Neural cell (in vitro differentiated cells): ENCODE data around the gene GATB. TPM values are rescaled to one million over a fixed set of nuclear protein-coding genes. Genes with fewer than 3 reads are reported as not detected.

Experiments used
- H2AFZ ChIP-seq: fragments of 200-600, 300-800 bp; sonication (generic), shearing (Covaris generic); 2 replicates; pipeline ENCODE4 v1.6.0; 2014; ENCODE audit warnings: low read depth, mild to moderate bottlenecking, antibody characterized with exemption, low read length, moderate library complexity
- H3F3A ChIP-seq: fragments of 200-600 bp; shearing (Covaris generic); 2 replicates; pipeline ENCODE4 v1.6.1; 2016; ENCODE audit warnings: mild to moderate bottlenecking, moderate library complexity, mixed read lengths, antibody characterized with exemption, low read length; ENCODE audit not compliant: insufficient read depth, poor library complexity, severe bottlenecking
- H3K27ac ChIP-seq: fragments of 200-600, 300-800 bp; sonication (generic), shearing (Covaris generic); 2 replicates; pipeline ENCODE4 v1.5.1; 2014; ENCODE audit warnings: mild to moderate bottlenecking, low read length, moderate library complexity
- H3K27me3 ChIP-seq: fragments of 300-800, 200-600 bp; sonication (generic), shearing (Covaris generic); 2 replicates; pipeline ENCODE4 v1.6.0; 2014; ENCODE audit warnings: mild to moderate bottlenecking, low read depth, low read length, moderate library complexity; ENCODE audit not compliant: insufficient read depth
- H3K36me3 ChIP-seq: fragments of 300-800, 200-600 bp; sonication (generic), shearing (Covaris generic); 2 replicates; pipeline ENCODE4 v1.5.1; 2014; ENCODE audit warnings: mild to moderate bottlenecking, antibody characterized with exemption, low read length, moderate library complexity; ENCODE audit not compliant: insufficient read depth
- H3K4me2 ChIP-seq: fragments of 300-800, 200-600 bp; sonication (generic), shearing (Covaris generic); 2 replicates; pipeline ENCODE4 v1.6.0; 2014; ENCODE audit warnings: mild to moderate bottlenecking, low read length
- H3K4me3 ChIP-seq: fragments of 300-800, 200-600 bp; sonication (generic), shearing (Covaris generic); 2 replicates; pipeline ENCODE4 v1.5.1; 2014; ENCODE audit warnings: mild to moderate bottlenecking, low read length, moderate library complexity
- H3K79me2 ChIP-seq: fragments of 200-600 bp; shearing (Covaris generic); replicated peaks from 2 replicates; pipeline ENCODE4 v1.6.0; 2014; ENCODE audit warnings: mild to moderate bottlenecking, low read length, moderate library complexity; ENCODE audit not compliant: insufficient read depth
- H3K9ac ChIP-seq: fragments of 300-800, 200-600 bp; sonication (generic), shearing (Covaris generic); 2 replicates; pipeline ENCODE4 v1.6.1; 2016; ENCODE audit warnings: mild to moderate bottlenecking, low read length, mixed read lengths
- H3K9me2 ChIP-seq: fragments of 200-600 bp; shearing (Covaris generic); 2 replicates; pipeline ENCODE4 v1.6.1; 2016; ENCODE audit warnings: mild to moderate bottlenecking, low read length, mixed read lengths; ENCODE audit not compliant: insufficient read depth
- H3K9me3 ChIP-seq: fragments of 200-600, 300-800 bp; sonication (generic), shearing (Covaris generic); 2 replicates; pipeline ENCODE4 v1.6.1; 2016; ENCODE audit warnings: mild to moderate bottlenecking, mixed run types, low read length, moderate library complexity, mixed read lengths
- H4K20me1 ChIP-seq: fragments of 200-600 bp; shearing (Covaris generic); 2 replicates; pipeline ENCODE4 v1.6.1; 2016; ENCODE audit warnings: mild to moderate bottlenecking, mixed run types; ENCODE audit not compliant: insufficient read depth
- CTCF ChIP-seq: fragments of 450-650 bp; IDR thresholded peaks from 2 replicates; pipeline ENCODE4 v1.5.1; 2014; ENCODE audit warnings: antibody characterized with exemption, mild to moderate bottlenecking, moderate library complexity; ENCODE audit not compliant: poor library complexity, severe bottlenecking
- EP300 ChIP-seq: fragments of 450-650 bp; conservative IDR thresholded peaks from 2 replicates; pipeline ENCODE4 v1.6.1; 2014; ENCODE audit warnings: antibody characterized with exemption, mild to moderate bottlenecking, moderate library complexity; ENCODE audit not compliant: poor library complexity, severe bottlenecking
- EZH2 ChIP-seq: fragments of 200-600, 300-800 bp; shearing (Covaris generic), sonication (generic); IDR thresholded peaks from 2 replicates; pipeline ENCODE4 v1.6.1; 2014; ENCODE audit warnings: antibody characterized with exemption, low read length, borderline replicate concordance, mild to moderate bottlenecking; ENCODE audit not compliant: insufficient read depth, poor library complexity, severe bottlenecking
- POLR2AphosphoS5 ChIP-seq: IDR thresholded peaks from 2 replicates; pipeline ENCODE4 v1.6.1; 2012
- RAD21 ChIP-seq: fragments of 450-650 bp; conservative IDR thresholded peaks from 2 replicates; pipeline ENCODE4 v1.6.1; 2014; ENCODE audit warnings: antibody characterized with exemption, mild to moderate bottlenecking, moderate library complexity
- REST ChIP-seq: IDR thresholded peaks from 2 replicates; pipeline ENCODE4 v1.6.1; 2012; ENCODE audit warnings: borderline replicate concordance
- SMC3 ChIP-seq: fragments of 450-650 bp; conservative IDR thresholded peaks from 2 replicates; pipeline ENCODE4 v1.6.1; 2014; ENCODE audit warnings: antibody characterized with exemption, mild to moderate bottlenecking, moderate library complexity; ENCODE audit not compliant: poor library complexity
- polyA plus RNA-seq: library from polyadenylated mRNA; depleted of rRNA; stranded (reverse); fragments of >200 nt; gene quantifications from 2 replicates; pipeline ENCODE4 v1.2.3, GENCODE V29; 2014

The GATB gene
- polyA plus RNA-seq, 1 donor from 2014 or later: 15.3 TPM

GRCh38 chr4:151808120-151808529 lies 47.3 kb upstream of the GATB start:
- H3F3A ChIP-seq: no peaks in the 10 kb centered on the region
- H4K20me1 ChIP-seq: no peaks in the 10 kb centered on the region
- no peak overlapping the region for H3K4me3 ChIP-seq
- H3K9ac ChIP-seq: no peak overlapping the region
- no peaks in the 10 kb centered on the region for H3K27me3 ChIP-seq
- H3K9me2 ChIP-seq: no peaks in the 10 kb centered on the region
- no peaks in the 10 kb centered on the region for H3K9me3 ChIP-seq
- no peak for TF ChIP-seq EZH2
- no peak for TF ChIP-seq EP300
- no peak for TF ChIP-seq CTCF
- no peaks in the 10 kb centered on the region for H3K36me3 ChIP-seq
- H3K27ac ChIP-seq: no peak overlapping the region
- no peaks in the 10 kb centered on the region for H3K79me2 ChIP-seq
- H2AFZ ChIP-seq: no peak overlapping the region
- no peak overlapping the region for H3K4me2 ChIP-seq

GRCh38 chr4:151807220-151807619 lies 46.4 kb upstream of the GATB start:
- no peak overlapping the region for H3K4me3 ChIP-seq
- H2AFZ ChIP-seq: no peak overlapping the region
- H3K27me3 ChIP-seq: no peaks in the 10 kb centered on the region
- no peaks in the 10 kb centered on the region for H3K9me2 ChIP-seq
- no peaks in the 10 kb centered on the region for H3F3A ChIP-seq
- H3K9me3 ChIP-seq: no peaks in the 10 kb centered on the region
- no peak overlapping the region for H3K27ac ChIP-seq
- H3K9ac ChIP-seq: no peak overlapping the region
- no peaks in the 10 kb centered on the region for H4K20me1 ChIP-seq
- no peaks in the 10 kb centered on the region for H3K79me2 ChIP-seq
- no peak for TF ChIP-seq POLR2AphosphoS5
- no peaks in the 10 kb centered on the region for H3K36me3 ChIP-seq
- H3K4me2 ChIP-seq: no peak overlapping the region

- Histone ChIP-seq H3F3A (no peaks in the 10 kb centered on the region), H4K20me1 (no peaks in the 10 kb centered on the region), H2AFZ (no peak overlapping the region), H3K9me2 (no peaks in the 10 kb centered on the region), H3K27me3 (no peaks in the 10 kb centered on the region), H3K79me2 (no peaks in the 10 kb centered on the region), H3K27ac (no peak overlapping the region), H3K9me3 (no peaks in the 10 kb centered on the region), H3K36me3 (no peaks in the 10 kb centered on the region), H3K9ac (no peak overlapping the region), H3K4me2 (no peak overlapping the region), H3K4me3 (no peak overlapping the region)
- no peak for TF ChIP-seq RAD21
- no peak for TF ChIP-seq CTCF
- no peak for TF ChIP-seq POLR2AphosphoS5
- TF ChIP-seq REST: no peak
- TF ChIP-seq SMC3: no peak
- no peak for TF ChIP-seq EZH2
- TF ChIP-seq EP300: no peak
Observed at GRCh38 chr4:151806511-151806927, 45.7 kb upstream of the GATB start.
